Fibroblast of lung (primary cell): ENCODE data around the gene INTS4. TPM values are rescaled to one million over a fixed set of nuclear protein-coding genes. Genes with fewer than 3 reads are reported as not detected.

Experiments
- DNase-seq, 2 donors: peaks; one replicate each; pipeline versions ENCODE4 v3.0.0 to v3.0.0-alpha.2; 2010; ENCODE audit warnings: low read depth in 2 of 2
- H2AFZ ChIP-seq: 2 replicates; pipeline ENCODE4 v1.5.1; 2012; ENCODE audit warnings: low read length, control low read depth, inconsistent platforms
- H3K27ac ChIP-seq: 2 replicates; pipeline ENCODE4 v1.5.1; 2011; ENCODE audit warnings: low read length, control low read depth; ENCODE audit not compliant: insufficient read depth
- H3K27me3 ChIP-seq: 2 replicates; pipeline ENCODE4 v1.5.1; 2011; ENCODE audit warnings: mild to moderate bottlenecking, low read length; ENCODE audit not compliant: control insufficient read depth, insufficient read depth
- H3K36me3 ChIP-seq: 2 replicates; pipeline ENCODE4 v1.5.1; 2011; ENCODE audit warnings: low read length; ENCODE audit not compliant: control insufficient read depth, insufficient read depth
- H3K4me1 ChIP-seq: 2 replicates; pipeline ENCODE4 v1.5.1; 2011; ENCODE audit warnings: low read length; ENCODE audit not compliant: control insufficient read depth, insufficient read depth; ENCODE audit errors: extremely low read depth
- H3K4me2 ChIP-seq: 2 replicates; pipeline ENCODE4 v1.5.1; 2011; ENCODE audit warnings: low read length, control low read depth; ENCODE audit not compliant: insufficient read depth; ENCODE audit errors: extremely low read depth
- H3K4me3 ChIP-seq, 4 experiments: fragments of 200-600 bp in 1 of 4; sonication (generic) in 1 of 4; replicated peaks in 1 of 4; 2 replicates each; pipeline ENCODE4 v1.5.1; 2011 to 2016; ENCODE audit warnings: low read length in 4 of 4, low read depth in 3 of 4, mild to moderate bottlenecking in 3 of 4, control low read depth in 2 of 4, inconsistent platforms in 1 of 4, mixed read lengths in 1 of 4; ENCODE audit not compliant: insufficient read depth in 1 of 4; ENCODE audit errors: control extremely low read depth in 1 of 4
- H3K79me2 ChIP-seq: 2 replicates; pipeline ENCODE4 v1.5.1; 2012; ENCODE audit warnings: mild to moderate bottlenecking, low read length, inconsistent platforms; ENCODE audit not compliant: control insufficient read depth, insufficient read depth
- H3K9ac ChIP-seq: 2 replicates; pipeline ENCODE4 v1.5.1; 2011; ENCODE audit warnings: mild to moderate bottlenecking, low read length, control low read depth; ENCODE audit not compliant: insufficient read depth
- H3K9me3 ChIP-seq: 2 replicates; pipeline ENCODE4 v1.5.1; 2012; ENCODE audit warnings: low read depth, low read length; ENCODE audit not compliant: control insufficient read depth, insufficient read depth
- H4K20me1 ChIP-seq: 2 replicates; pipeline ENCODE4 v1.5.1; 2011; ENCODE audit warnings: low read length; ENCODE audit not compliant: control insufficient read depth, insufficient read depth; ENCODE audit errors: extremely low read depth
- CTCF ChIP-seq, 2 donors: IDR thresholded peaks in 1 of 2; conservative IDR thresholded peaks in 1 of 2; 1 replicate in 1 of 2; 2 replicates in 1 of 2; pipeline ENCODE4 v1.5.1; 2011 to 2012; ENCODE audit warnings: low read length in 2 of 2, control low read depth in 1 of 2, inconsistent platforms in 1 of 2, low read depth in 1 of 2, mild to moderate bottlenecking in 1 of 2
- EZH2 ChIP-seq: IDR thresholded peaks from 2 replicates; pipeline ENCODE4 v1.5.1; 2012; ENCODE audit warnings: low read length, control low read depth, mild to moderate bottlenecking; ENCODE audit errors: missing control alignments
- polyA plus RNA-seq, 2 donors: library from polyadenylated mRNA; depleted of rRNA in 1 of 2; stranded (reverse) in 1 of 2; unstranded in 1 of 2; fragments of >200 nt; gene quantifications; 2 replicates each; pipeline ENCODE4 v1.2.1, GENCODE V29; 2011 to 2012; ENCODE audit warnings: missing spikeins in 1 of 2
- total RNA-seq: library from RNA; depleted of rRNA; stranded (reverse); fragments of >200 nt; gene quantifications from 2 replicates; pipeline ENCODE4 v1.2.1, GENCODE V29; 2014

The INTS4 gene
- total and polyA plus RNA-seq, 2 donors (not counting 1 experiment from before 2014, with no cell fraction given) = 17.2 to 38.6 TPM

GRCh38 chr11:77842441-77843121, 151.9 kb downstream of the INTS4 start:
- no peak overlapping the region for H2AFZ ChIP-seq
- no peaks in the 10 kb centered on the region for H3K79me2 ChIP-seq
- no peaks in the 10 kb centered on the region for H3K36me3 ChIP-seq
- peak in 1 of 2 donors; percentile 39 for DNase-seq
- no peaks in the 10 kb centered on the region for H4K20me1 ChIP-seq
- TF ChIP-seq EZH2 (no peak), CTCF (conservative IDR thresholded peaks at IDR 0.05 in 1 of 2, IDR thresholded peaks at IDR 0.05 in 1 of 2; ENCODE audit: low read depth in 1 of 2, low read length in 2 of 2) (no peak)
- H3K4me3 ChIP-seq = no peak overlapping the region
- H3K27ac ChIP-seq = no peak overlapping the region
- H3K9ac ChIP-seq = no peak overlapping the region
- no peak overlapping the region for H3K4me2 ChIP-seq
- no peaks in the 10 kb centered on the region for H3K9me3 ChIP-seq
- H3K4me1 ChIP-seq = no peaks in the 10 kb centered on the region
- H3K27me3 ChIP-seq = no peaks in the 10 kb centered on the region

GRCh38 chr11:77833302-77833701, 161.2 kb downstream of the INTS4 start:
- H3K9me3 ChIP-seq = no peaks in the 10 kb centered on the region
- H3K79me2 ChIP-seq = no peaks in the 10 kb centered on the region
- no peaks in the 10 kb centered on the region for H4K20me1 ChIP-seq
- H3K27me3 ChIP-seq = no peaks in the 10 kb centered on the region
- no peak for DNase-seq
- H3K36me3 ChIP-seq = no peaks in the 10 kb centered on the region
- no peak overlapping the region for H3K4me2 ChIP-seq
- no peak overlapping the region for H3K4me3 ChIP-seq
- no peaks in the 10 kb centered on the region for H3K4me1 ChIP-seq
- no peak overlapping the region for H3K27ac ChIP-seq
- no peak overlapping the region for H3K9ac ChIP-seq
- TF ChIP-seq EZH2 (no peak), CTCF (conservative IDR thresholded peaks at IDR 0.05 in 1 of 2, IDR thresholded peaks at IDR 0.05 in 1 of 2; ENCODE audit: low read depth in 1 of 2, low read length in 2 of 2) (no peak)
- H2AFZ ChIP-seq = no peak overlapping the region

- Histone ChIP-seq H3K4me1 (no peaks in the 10 kb centered on the region), H4K20me1 (no peaks in the 10 kb centered on the region), H3K36me3 (no peaks in the 10 kb centered on the region), H3K4me2 (no peak overlapping the region), H3K79me2 (no peaks in the 10 kb centered on the region), H3K9ac (no peak overlapping the region), H3K27ac (no peak overlapping the region), H3K27me3 (no peaks in the 10 kb centered on the region), H3K4me3 (no peak overlapping the region), H3K9me3 (no peaks in the 10 kb centered on the region), H2AFZ (no peak overlapping the region)
- TF ChIP-seq CTCF (conservative IDR thresholded peaks at IDR 0.05 in 1 of 2, IDR thresholded peaks at IDR 0.05 in 1 of 2; ENCODE audit: low read depth in 1 of 2, low read length in 2 of 2) (no peak), EZH2 (no peak)
- no peak for DNase-seq
Measured at GRCh38 chr11:77828926-77829325, 165.5 kb downstream of the INTS4 start.

Other genes with a start within 250 kb of the INTS4 start
- 29.3 and 38.1 TPM in 2 replicates for gene RSF1, start 173.9 kb downstream of the INTS4 start, total RNA-seq
- gene RSF1, start 173.9 kb downstream of the INTS4 start, polyA plus RNA-seq = 27.5 and 28.1 TPM in 2 replicates
- gene AAMDC, start 173.5 kb downstream of the INTS4 start, total RNA-seq = 32.4 and 39.6 TPM in 2 replicates
- 76.1 and 98.4 TPM in 2 replicates for gene AAMDC, start 173.5 kb downstream of the INTS4 start, polyA plus RNA-seq
- gene KCTD14, start 28.6 kb upstream of the INTS4 start, total RNA-seq = 0.33 and 0.77 TPM in 2 replicates
- 2.5 and 3.2 TPM in 2 replicates for gene KCTD14, start 28.6 kb upstream of the INTS4 start, polyA plus RNA-seq
- under 0.01 TPM in 1 of 2 replicates, not detected in the other for gene THRSP, start 69.2 kb upstream of the INTS4 start, total RNA-seq
- gene THRSP, start 69.2 kb upstream of the INTS4 start, polyA plus RNA-seq = 0.19 TPM in 1 of 2 replicates, not detected in the other
- gene NDUFC2, start 85.2 kb upstream of the INTS4 start, total RNA-seq = 60.9 and 101 TPM in 2 replicates
- gene NDUFC2, start 85.2 kb upstream of the INTS4 start, polyA plus RNA-seq = 93.9 and 113 TPM in 2 replicates
- gene ALG8, start 145.0 kb upstream of the INTS4 start, total RNA-seq = 30.3 and 33.7 TPM in 2 replicates
- gene ALG8, start 145.0 kb upstream of the INTS4 start, polyA plus RNA-seq = 49.6 and 62.5 TPM in 2 replicates
- gene KCTD21, start 194.0 kb upstream of the INTS4 start, total RNA-seq = 7.2 and 8.1 TPM in 2 replicates
- gene KCTD21, start 194.0 kb upstream of the INTS4 start, polyA plus RNA-seq = 13.0 and 15.9 TPM in 2 replicates
- gene USP35, start 194.3 kb upstream of the INTS4 start, total RNA-seq = 7.2 and 13.0 TPM in 2 replicates
- gene USP35, start 194.3 kb upstream of the INTS4 start, polyA plus RNA-seq = 4.6 and 4.8 TPM in 2 replicates